ENCODE results near the gene PIGW.
A peak's percentile ranks its signal among the peaks of the same experiment; 100 is the strongest.

The PIGW gene

GRCh38 chr17:36509272-36509985 lies 25.4 kb upstream of the PIGW start:
- DNase-seq, result no peak

- no peak for DNase-seq
Observed at GRCh38 chr17:36510636-36511035, 24.2 kb upstream of the PIGW start.

- no peak for DNase-seq
Observed at GRCh38 chr17:36511216-36511615, 23.6 kb upstream of the PIGW start.

- no peak for DNase-seq
Observed at GRCh38 chr17:36512641-36513040, 22.1 kb upstream of the PIGW start.

GRCh38 chr17:36514856-36515255 lies 19.9 kb upstream of the PIGW start:
- DNase-seq, result no peak

GRCh38 chr17:36515837-36516236 lies 18.9 kb upstream of the PIGW start:
- DNase-seq, result no peak

GRCh38 chr17:36523113-36523512 lies 11.7 kb upstream of the PIGW start:
- no peak for DNase-seq

GRCh38 chr17:36524428-36524876 lies 10.3 kb upstream of the PIGW start:
- peak; percentile 24 for DNase-seq

GRCh38 chr17:36525113-36525512 lies 9.7 kb upstream of the PIGW start:
- DNase-seq, result no peak

- DNase-seq, result no peak
Observed at GRCh38 chr17:36525888-36526287, 8.9 kb upstream of the PIGW start.

- DNase-seq, result no peak
Observed at GRCh38 chr17:36527621-36528250, 7.1 kb upstream of the PIGW start.

GRCh38 chr17:36529121-36529520 lies 5.7 kb upstream of the PIGW start:
- DNase-seq, result no peak

- DNase-seq, result no peak
Observed at GRCh38 chr17:36532435-36532975, 2.3 kb upstream of the PIGW start.

- DNase-seq, result peak; percentile 48
Observed at GRCh38 chr17:36533935-36534839, 600 bp upstream of the PIGW start.

- DNase-seq, result no peak
Observed at GRCh38 chr17:36535669-36536081, 888 bp downstream of the PIGW start.

GRCh38 chr17:36540696-36541095 lies 5.9 kb downstream of the PIGW start:
- DNase-seq, result no peak

- DNase-seq, result no peak
Observed at GRCh38 chr17:36542755-36543154, 8.0 kb downstream of the PIGW start.

- DNase-seq, result no peak
Observed at GRCh38 chr17:36544044-36544306, 9.2 kb downstream of the PIGW start.

- DNase-seq, result peak; percentile 90
Observed at GRCh38 chr17:36544307-36545076, 9.7 kb downstream of the PIGW start, which contains the start of gene GGNBP2. Gene GGNBP2 (plus strand): TSS chr17:36544919. CDS start chr17:36545725, 806 bp downstream.

GRCh38 chr17:36545077-36545464 lies 10.3 kb downstream of the PIGW start:
- no peak for DNase-seq

GRCh38 chr17:36545465-36546417 lies 11.0 kb downstream of the PIGW start:
- peak; percentile 98 for DNase-seq

All from stimulated activated CD4-positive, alpha-beta T cell treated with anti-CD3 and anti-CD28 coated beads, Interleukin-1b, Interleukin-23, amount 100 ng/mL, for 48 hours (primary cell).